GM21737 (cell line): ENCODE data around the gene SH3BP1.
"Not testable (repeated sequence)": the region's sequence is repeated elsewhere in the genome, so short reads cannot be mapped to it uniquely, and the experiment has no call there.

Experiments
- ATAC-seq: cut with Tn5 transposase; IDR thresholded peaks from one replicate; pipeline ENCODE4 v1.9.1; 2021; ENCODE audit warnings: mild to moderate bottlenecking, moderate library complexity; ENCODE audit not compliant: unreplicated experiment

The SH3BP1 gene

GRCh38 chr22:37656583-37656982, 17.1 kb downstream of the SH3BP1 start:
- not testable (repeated sequence) for ATAC-seq

DNA sequence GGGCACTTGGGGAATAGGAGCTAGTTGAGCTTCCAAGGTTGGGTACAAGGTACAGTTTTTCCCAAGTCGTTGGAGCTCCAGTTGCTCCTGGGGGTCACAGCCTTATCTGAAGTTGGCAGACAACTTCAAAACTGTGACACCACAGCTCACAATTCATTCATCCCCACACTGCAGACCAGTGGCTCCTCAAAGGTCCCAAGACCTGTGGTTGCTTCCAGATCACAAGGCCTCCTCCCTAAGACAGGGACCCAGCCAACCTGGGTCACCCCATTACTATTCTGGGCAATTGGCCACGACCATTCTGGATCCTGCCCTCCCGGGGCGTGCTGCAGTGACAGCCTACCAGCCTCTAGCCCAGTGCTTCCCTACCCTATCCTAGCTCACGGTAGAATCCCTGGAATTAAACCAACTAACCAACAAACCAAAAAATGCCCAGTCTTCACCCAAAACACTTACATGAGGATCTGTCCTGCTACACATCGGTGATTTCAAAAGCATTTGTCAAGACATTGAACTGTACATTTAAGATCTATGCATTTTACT, 18.2 kb downstream of the SH3BP1 start:
- ATAC-seq = no peak

DNA sequence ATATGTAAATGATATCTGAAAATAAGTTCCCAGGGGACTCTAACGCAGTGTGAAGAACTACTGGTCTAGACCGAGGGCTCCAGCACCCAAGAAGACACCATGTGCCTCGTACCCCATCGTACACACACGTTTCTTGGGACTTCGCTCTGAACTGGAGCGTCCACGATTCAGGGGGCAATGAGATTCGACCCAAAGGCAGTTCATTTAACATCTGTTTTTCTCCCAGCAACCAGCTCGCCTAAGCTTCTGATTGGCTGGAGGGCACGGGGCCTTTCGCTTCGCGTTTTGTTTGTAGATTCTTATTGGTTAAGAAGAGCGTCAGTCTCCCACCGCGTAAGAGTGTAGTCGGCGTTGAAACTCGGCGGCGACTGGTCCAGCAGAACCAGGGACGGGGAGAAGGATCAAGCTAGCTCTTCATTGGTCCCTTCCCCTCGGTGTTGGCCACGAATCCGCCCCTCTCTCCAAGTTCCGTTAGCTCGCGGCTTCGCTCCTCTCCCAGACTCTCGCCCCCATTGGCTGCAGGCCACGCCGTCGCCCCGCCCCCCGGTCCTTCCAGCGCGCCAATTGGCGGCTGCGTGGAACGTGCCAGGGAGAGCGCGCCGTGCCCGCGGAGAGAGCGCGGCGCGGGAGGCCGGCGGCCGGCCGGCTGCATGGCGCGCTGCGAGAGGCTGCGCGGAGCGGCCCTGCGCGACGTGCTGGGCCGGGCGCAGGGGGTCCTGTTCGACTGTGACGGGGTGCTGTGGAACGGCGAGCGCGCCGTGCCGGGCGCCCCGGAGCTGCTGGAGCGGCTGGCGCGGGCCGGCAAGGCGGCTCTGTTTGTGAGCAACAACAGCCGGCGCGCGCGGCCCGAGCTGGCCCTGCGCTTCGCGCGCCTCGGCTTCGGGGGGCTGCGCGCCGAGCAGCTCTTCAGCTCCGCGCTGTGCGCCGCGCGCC, 18.9 kb downstream of the SH3BP1 start, which contains the start of gene PDXP:
PDXP (plus strand) TSS at position 591 of the 933 bp plus-strand sequence; CDS start at position 651, 60 bp downstream.
- ATAC-seq = peak; percentile 83

DNA sequence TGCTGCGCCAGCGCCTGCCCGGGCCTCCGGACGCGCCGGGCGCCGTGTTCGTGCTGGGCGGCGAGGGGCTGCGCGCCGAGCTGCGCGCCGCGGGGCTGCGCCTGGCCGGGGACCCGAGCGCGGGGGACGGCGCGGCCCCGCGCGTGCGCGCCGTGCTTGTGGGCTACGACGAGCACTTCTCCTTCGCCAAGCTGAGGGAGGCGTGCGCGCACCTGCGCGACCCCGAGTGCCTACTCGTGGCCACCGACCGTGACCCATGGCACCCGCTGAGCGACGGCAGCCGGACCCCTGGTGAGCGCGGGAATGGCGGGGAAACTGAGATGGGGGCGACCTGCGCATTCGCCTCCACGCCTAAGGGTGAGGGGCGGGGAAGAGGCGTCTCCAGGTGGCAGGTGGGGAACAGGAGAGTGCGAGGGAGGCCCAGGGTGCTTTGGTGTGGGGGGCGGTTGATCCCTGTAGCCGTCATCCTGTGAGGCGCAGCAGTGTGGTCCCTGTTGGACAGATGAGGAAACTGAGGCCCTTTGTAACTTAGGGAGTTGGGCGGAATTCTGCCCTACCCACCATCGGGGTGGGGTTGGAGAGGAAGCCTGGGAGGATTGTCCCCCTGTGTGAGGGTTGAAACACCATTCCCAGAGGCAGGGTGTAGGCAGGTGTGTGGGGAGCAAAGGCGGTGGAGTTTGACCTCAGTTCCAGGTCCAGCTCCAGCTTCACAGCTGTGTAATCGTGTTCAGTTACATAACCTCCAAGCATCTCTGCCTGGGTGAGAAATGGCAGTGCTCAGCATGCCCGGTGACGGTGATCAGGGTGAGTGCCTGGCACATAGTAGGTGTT, 19.8 kb downstream of the SH3BP1 start:
- peak; percentile 5 for ATAC-seq

DNA sequence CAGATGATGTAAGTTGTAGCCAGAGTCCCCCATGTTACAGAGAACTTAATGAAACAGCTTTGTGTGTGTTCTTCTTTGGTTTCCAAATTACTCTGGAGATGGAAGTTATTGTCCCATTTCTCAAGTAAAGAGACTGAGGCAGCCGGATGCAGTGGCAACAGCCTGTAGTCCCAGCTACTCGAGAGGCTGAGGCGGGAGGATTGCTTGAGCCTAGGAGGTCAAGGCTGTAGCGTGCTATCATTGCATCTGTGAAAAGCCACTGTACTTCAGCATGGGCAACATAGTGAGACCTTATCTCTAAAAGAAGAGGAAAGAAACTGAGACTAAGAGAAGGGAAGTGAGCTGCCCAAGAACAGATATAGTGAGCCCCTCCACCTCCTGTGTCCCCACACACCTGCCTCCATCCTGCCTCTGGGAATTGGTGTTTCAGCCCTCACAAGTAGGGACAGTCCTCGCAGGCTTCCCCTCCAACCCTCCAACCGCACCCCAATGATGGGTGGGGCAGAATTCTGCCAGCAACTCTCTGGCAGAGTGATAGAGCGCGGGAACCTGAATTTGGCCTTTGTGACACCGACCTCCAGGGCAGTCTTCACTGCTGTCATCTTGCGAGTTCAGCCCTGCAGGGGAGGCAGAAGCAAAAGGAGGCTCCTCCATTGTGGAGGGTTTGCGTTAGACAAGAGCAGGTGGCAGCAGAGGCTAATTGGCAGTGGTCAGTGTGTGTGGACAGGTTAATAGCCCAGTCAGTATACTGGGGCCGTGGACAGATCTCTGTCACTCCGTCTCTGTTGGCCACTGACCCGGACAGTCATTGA, 20.6 kb downstream of the SH3BP1 start:
- ATAC-seq = no peak

- no peak for ATAC-seq
Measured at GRCh38 chr22:37660709-37661045, 21.2 kb downstream of the SH3BP1 start.

DNA sequence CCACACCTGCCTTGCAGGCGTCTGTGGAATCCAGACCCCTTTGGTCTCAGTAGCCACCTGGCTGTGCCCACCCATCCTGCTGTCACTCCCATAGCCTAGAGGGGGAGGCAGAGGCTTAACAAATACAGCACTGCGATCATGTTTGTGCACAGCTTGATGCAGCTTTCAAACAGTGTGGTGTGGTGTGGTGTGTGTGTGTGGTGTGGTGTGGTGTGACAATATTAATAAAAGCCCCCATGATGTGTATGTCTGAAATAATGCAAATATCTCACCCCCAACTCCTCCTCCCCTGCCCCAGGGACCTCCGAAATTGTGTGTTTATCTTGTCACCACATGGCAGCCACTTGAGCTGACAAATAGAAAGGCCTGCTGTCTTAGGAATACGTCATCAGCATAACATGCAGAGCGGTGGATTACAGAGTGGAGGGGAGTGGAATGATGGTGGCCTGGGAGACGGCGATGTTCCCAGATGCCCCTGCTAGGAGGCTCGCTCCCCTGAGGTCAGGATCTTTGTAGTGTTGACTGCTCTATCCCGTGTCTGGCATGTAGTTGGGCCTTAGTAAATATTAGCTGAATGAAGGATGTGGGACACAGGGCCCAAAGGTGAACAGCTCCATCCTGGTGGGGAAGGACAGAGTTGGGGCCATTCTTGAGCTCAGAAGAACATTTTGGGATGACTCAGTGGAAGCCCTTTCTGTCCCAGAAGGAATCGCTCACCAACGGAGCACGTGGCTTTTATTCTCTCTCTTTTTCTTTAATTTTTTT, 21.9 kb downstream of the SH3BP1 start:
- no peak for ATAC-seq

DNA sequence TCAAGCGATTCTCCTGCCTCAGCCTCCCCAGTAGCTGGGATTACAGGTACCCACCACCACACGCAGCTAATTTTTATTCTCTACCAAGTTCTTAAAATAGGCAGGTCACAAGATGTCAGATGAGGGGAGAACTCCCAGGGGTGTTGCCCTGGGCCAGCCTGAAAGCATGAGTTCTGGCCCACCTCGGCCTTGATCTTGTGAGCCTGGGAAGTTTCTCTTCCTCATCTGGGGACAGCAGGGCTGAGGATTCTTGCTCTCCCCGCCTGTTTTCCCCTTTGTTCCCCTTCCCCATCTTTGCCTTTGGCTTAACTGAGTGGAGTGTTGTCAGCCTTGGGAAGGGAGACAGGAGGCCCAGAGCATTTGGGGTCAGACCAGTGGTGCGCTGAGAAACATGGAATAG, 22.6 kb downstream of the SH3BP1 start:
- no peak for ATAC-seq

DNA sequence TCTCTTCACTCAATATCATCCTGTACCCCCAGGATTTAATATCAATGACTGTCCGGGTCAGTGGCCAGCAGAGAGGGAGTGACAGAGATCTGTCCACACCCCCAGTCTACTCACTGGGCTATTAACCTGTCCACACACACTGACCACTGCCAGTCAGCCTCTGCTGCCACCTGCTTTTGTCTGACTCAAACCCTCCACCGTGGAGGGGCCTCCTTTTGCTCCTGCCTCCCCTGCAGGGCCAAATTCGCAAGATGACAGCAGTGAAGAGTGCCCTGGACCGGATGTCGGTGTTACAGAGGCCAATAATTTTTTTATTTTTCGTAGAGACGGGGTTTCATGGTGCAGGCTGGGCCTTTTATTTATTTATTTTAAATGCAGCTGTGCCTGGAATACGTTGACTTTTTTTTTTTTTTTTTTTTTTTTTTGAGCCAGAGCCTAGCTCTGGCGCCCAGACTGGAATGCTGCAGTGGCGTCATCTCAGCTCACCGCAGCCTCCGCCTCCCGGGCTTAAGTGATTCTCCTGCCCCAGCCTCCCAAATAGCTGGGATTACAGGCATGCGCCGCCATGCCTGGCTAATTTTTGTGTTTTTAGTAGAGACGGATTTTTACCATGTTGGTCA, 24.2 kb downstream of the SH3BP1 start:
- no peak for ATAC-seq

DNA sequence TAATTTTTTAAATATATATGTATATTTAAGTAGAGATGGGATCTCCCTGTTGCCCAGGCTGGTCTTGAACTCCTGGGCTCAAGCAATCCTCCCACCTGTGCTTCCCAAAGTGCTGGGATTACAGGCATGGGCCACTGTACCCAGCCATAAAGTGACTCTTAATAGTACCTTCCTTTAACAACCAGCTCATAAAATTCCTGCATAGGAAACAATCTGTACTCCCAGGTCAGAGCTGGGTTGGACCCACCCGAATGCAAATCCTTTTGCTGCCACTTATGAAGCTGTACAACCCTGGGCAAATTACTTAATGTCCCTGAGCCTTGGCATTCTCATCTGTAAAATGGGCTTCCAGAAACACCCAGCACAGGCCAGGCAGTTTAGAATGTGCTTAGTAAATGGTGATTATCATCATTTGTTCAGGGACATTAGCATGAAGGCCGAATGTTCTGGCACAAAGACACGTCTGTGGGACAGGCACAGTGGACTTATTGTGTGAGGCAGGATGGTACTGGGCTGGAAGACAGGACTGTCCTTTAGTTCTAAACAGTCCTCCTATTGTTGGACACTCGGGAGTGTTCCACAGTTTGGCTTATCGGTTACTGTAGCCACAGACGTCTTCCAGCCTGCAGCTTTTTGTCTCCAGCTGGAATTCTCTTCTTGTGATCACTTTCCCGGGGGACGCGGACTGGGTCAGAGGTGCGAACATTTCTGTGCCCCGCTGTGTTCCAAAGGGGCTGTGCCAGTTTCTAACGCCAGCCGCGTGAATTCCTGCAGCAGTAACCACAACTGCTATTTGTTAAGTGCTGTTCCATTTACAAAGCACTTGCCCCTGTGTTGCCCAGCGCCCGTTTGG, 25.0 kb downstream of the SH3BP1 start:
- no peak for ATAC-seq

GRCh38 chr22:37665487-37665886, 26.0 kb downstream of the SH3BP1 start:
- no peak for ATAC-seq

- no peak for ATAC-seq
Measured at GRCh38 chr22:37669586-37669985, 30.1 kb downstream of the SH3BP1 start.

GRCh38 chr22:37672206-37672919, 32.9 kb downstream of the SH3BP1 start:
- ATAC-seq = no peak

DNA sequence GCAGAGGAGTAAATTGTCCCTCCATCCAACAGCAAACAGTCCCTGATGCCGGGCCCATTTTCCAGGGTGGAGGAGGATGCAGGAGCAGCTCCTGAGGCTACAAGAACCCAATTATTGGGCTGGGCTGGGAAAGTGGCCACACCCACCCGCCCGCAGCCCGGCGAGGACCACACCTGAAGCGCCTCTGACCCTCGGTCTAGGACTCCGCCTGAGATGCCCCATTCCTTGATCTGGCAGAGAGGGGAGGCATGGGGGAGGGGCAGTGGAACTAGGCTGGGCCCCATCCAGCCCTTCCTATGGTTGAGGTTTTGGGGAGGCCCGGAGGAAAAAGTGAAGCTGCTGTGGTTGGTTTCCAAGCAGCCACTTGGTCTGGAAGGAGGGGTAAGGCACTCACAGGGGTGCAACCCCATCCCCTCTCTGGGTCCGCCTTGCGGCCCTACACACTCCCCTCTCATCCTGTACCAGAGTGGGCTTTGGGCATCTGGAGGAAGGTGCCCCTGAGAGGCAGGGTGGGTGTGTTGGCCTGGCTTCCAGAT, 33.5 kb downstream of the SH3BP1 start:
- ATAC-seq = no peak

DNA sequence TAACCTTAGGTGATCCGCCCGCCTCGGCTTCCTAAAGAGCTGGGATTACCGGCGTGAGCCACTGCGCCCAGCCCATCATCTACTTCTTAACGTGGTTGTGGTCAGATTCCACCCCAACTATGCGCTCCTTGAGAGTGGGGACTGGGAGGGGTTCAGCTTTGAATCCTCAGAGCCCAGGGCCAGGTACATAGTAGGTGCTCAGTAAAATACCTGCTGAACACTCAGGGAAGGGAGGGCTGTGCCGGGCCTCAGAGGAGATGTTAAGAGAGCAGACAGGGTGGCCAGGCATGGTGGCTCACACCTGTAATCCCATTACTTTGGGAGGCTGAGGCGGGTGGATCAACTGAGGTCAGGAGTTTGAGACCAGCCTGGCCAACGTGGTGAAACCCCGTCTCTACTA, 34.8 kb downstream of the SH3BP1 start:
- no peak for ATAC-seq

DNA sequence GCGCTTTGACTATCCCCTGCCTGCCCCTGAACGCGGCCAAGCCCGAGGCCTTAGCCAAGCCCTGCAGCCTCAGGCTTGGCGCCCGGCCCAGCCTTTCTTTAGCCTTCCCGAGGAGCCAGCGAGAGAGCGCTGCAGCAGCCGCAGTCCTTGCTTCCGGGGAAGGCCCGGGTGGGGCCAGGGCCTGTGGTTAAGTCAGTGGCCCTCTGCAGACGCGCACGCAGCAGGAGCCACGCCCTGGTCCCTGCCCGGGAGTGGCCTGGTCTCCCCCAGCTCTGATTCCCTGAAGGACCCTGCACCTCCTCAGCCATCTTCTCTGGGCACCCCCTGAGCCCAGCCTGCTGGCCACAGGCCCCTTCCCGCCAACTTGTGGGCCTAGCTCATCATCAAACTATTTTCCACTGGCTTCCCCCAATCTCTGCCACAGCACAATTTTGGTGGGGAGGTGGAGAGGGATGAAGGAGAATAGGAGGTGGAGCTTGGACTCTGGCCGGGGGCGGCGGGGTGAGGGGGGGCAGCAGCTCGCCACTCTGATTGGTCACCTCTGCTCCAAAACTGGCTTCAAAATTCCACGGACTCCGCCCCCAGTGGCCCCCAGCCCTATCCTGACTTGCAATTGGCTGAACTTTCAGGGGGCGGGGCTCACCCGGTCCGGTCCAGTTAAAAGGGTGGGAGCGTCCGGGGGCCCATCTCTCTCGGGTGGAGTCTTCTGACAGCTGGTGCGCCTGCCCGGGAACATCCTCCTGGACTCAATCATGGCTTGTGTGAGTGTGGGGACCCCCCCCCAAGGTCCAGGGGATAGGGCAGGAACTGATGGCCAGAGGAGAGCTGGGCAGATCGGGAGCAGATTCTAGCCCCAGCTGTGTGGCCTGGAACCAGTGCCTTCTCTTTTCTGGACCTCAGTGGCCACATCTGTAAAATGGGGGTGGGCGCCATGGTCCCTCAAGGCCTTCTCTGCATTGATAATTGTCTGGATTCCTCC, 35.8 kb downstream of the SH3BP1 start, which contains the start of gene LGALS1:
LGALS1 (plus strand) TSS at position 686 of the 979 bp plus-strand sequence; CDS start at position 753, 67 bp downstream.
- peak; percentile 49 for ATAC-seq
